Measurements from ENCODE around the gene GALNTL6.

DNA sequence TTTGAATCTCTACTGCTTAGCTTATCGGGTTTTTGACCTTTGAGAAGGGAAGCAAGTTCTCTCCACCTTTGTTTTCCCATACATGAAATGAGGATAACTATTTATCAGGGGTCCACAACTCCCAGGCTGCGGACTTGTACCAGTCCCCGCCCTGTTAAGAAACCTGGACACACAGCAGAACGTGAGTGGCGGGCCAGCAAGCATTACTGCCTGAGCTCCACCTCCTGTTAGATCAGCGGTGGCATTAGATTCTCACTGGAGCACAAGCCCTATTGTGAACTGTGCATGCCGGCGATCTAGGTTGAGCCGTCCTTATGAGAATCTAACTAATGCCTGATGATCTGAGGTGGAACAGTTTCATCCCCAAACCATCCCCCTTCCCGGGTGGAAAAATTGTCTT, 579.5 kb downstream of the GALNTL6 start:
- TF ChIP-seq, protein P1, sequence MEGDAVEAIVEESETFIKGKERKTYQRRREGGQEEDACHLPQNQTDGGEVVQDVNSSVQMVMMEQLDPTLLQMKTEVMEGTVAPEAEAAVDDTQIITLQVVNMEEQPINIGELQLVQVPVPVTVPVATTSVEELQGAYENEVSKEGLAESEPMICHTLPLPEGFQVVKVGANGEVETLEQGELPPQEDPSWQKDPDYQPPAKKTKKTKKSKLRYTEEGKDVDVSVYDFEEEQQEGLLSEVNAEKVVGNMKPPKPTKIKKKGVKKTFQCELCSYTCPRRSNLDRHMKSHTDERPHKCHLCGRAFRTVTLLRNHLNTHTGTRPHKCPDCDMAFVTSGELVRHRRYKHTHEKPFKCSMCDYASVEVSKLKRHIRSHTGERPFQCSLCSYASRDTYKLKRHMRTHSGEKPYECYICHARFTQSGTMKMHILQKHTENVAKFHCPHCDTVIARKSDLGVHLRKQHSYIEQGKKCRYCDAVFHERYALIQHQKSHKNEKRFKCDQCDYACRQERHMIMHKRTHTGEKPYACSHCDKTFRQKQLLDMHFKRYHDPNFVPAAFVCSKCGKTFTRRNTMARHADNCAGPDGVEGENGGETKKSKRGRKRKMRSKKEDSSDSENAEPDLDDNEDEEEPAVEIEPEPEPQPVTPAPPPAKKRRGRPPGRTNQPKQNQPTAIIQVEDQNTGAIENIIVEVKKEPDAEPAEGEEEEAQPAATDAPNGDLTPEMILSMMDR (IDR thresholded peaks at IDR 0.05; ENCODE audit: insufficient read depth, low read depth, low read length): no peak
- TF ChIP-seq EZH2 (IDR thresholded peaks at IDR 0.05; ENCODE audit: insufficient read depth, low read length): no peak
